HepG2 (cell line): ENCODE results near the gene SLC16A5. TPM values are rescaled to one million over a fixed set of nuclear protein-coding genes. Genes with fewer than 3 reads are reported as not detected.

Source experiments
- IRX3 ChIP-seq: sonication (generic); formaldehyde crosslinking; IDR thresholded peaks from 2 replicates; pipeline ENCODE4 v1.8.1; 2023; ENCODE audit warnings: mild to moderate bottlenecking, low read depth, missing genetic modification reagents, borderline replicate concordance
- ISX ChIP-seq: sonication (generic); formaldehyde crosslinking; conservative IDR thresholded peaks from 2 replicates; pipeline ENCODE4 v1.5.0; 2020; ENCODE audit warnings: missing genetic modification reagents
- RBM39 ChIP-seq: fragments of 200-400 bp; formaldehyde crosslinking; IDR thresholded peaks from one replicate; pipeline ENCODE4 v1.6.1; 2018; ENCODE audit warnings: antibody characterized with exemption, mild to moderate bottlenecking, low read depth, low read length; ENCODE audit not compliant: poor library complexity, severe bottlenecking
- ZNF12 ChIP-seq: sonication (generic); formaldehyde crosslinking; IDR thresholded peaks from 2 replicates; pipeline ENCODE4 v1.5.0; 2020; ENCODE audit warnings: missing genetic modification reagents
- ZNF354B ChIP-seq: sonication (generic); formaldehyde crosslinking; IDR thresholded peaks from 2 replicates; pipeline ENCODE4 v1.8.0; 2022; ENCODE audit warnings: mild to moderate bottlenecking, missing genetic modification reagents
- ZNF484 ChIP-seq: sonication (generic); formaldehyde crosslinking; IDR thresholded peaks from 2 replicates; pipeline ENCODE4 v1.5.1; 2020; ENCODE audit warnings: mild to moderate bottlenecking, low read depth, missing genetic modification reagents, borderline replicate concordance
- ZNF670 ChIP-seq: sonication (generic); formaldehyde crosslinking; IDR thresholded peaks from 2 replicates; pipeline ENCODE4 v1.8.0; 2022; ENCODE audit warnings: mild to moderate bottlenecking, missing genetic modification reagents, borderline replicate concordance
- ZNF737 ChIP-seq: sonication (generic); formaldehyde crosslinking; IDR thresholded peaks from 2 replicates; pipeline ENCODE4 v1.5.0; 2020; ENCODE audit warnings: missing genetic modification reagents, mild to moderate bottlenecking, borderline replicate concordance
- ZZZ3 ChIP-seq: sonication (generic); formaldehyde crosslinking; IDR thresholded peaks from 2 replicates; pipeline ENCODE4 v1.4.0; 2020; ENCODE audit warnings: missing genetic modification reagents, mild to moderate bottlenecking, borderline replicate concordance
- polyA plus RNA-seq, 8 experiments: library from polyadenylated mRNA; depleted of rRNA in 3 of 8; stranded (reverse) in 7 of 8; unstranded in 1 of 8; fragments of >200 nt; fragmentation: Illumina TruSeq in 4 of 8; extraction: Trizol in 4 of 8; gene quantifications; 2 replicates each; pipeline versions ENCODE4 v1.2.1 to v1.2.3, GENCODE V29; 2011 to 2016; ENCODE audit warnings: low read depth in 4 of 8, missing spikeins in 1 of 8, mixed read lengths in 1 of 8; ENCODE audit not compliant: insufficient read depth in 1 of 8
- total RNA-seq, 5 experiments: library from RNA; depleted of rRNA; stranded (reverse); fragments of >200 nt; fragmentation: Illumina TruSeq; extraction: Trizol; gene quantifications; 2 replicates each; pipeline ENCODE4 v1.2.3, GENCODE V29; 2016; ENCODE audit warnings: low read depth in 1 of 5
- TF ChIP-seq, protein P1 (sequence below): sonication (generic); formaldehyde crosslinking; IDR thresholded peaks from 2 replicates; pipeline ENCODE4 v1.4.0; 2020; ENCODE audit warnings: missing genetic modification reagents, borderline replicate concordance
- TF ChIP-seq, protein P2 (sequence below): IDR thresholded peaks from 2 replicates; pipeline ENCODE4 v1.6.1; 2016; ENCODE audit warnings: mild to moderate bottlenecking
- TF ChIP-seq, protein P3 (sequence below): IDR thresholded peaks from 2 replicates; pipeline ENCODE4 v1.4.0; 2020; ENCODE audit warnings: mild to moderate bottlenecking, missing genetic modification reagents
- TF ChIP-seq, protein P4 (sequence below): sonication (generic); formaldehyde crosslinking; IDR thresholded peaks from 2 replicates; pipeline ENCODE4 v1.5.0; 2020; ENCODE audit warnings: missing genetic modification reagents
- TF ChIP-seq, protein P5 (sequence below): sonication (generic); formaldehyde crosslinking; IDR thresholded peaks from 2 replicates; pipeline ENCODE4 v1.4.0; 2020; ENCODE audit warnings: mild to moderate bottlenecking, missing genetic modification reagents

The SLC16A5 gene
- total and polyA plus RNA-seq, 2 of the 13 experiments (the other 11 are each of a cell fraction or from before 2014, with no cell fraction given): 0.69 to 5.6 TPM

DNA sequence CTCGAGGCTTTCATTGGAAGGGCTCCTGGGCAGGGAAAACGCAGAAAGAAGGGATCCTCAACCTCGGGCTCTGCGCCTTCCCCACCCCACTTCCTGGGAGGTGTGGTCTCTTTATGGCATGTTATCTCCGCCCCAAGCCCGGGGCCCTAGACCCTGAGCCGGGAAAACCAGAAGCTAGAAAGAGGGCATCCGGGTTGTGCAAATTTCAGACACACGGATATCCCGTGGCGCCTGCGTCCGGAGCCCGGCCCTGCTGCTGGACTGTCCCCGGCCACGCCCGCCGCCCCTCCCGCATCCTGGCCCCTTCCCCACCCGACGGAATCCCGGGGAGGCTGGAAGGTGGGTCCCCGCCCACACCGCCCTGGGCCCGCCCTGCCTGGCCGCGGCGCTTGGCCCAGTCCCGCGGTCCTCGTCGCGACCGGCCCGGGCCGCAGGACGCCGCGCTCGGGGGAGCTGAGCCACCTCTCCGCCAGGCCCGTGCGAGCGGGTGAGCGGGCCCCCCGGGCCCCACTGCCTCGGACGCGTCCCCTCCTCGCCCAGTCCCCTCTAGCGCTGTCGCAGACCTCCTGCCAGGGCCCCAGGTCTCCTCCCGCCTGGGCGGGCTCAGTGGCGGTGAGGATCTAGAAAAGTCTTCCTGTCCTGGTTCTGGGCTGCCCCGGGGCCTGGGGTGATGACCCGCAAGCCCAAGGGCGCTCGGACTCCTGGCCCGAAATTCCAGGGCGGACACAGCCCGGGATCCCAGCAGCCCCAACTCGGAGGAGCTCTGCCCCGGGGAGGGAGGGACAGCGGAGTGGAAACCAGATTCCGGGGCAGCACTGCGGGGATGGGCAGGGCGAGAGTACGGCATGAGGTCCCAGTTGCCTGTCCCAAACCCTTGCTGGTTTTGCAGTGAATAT, at the start of gene SLC16A5 (continued):
- TF ChIP-seq, protein P1, sequence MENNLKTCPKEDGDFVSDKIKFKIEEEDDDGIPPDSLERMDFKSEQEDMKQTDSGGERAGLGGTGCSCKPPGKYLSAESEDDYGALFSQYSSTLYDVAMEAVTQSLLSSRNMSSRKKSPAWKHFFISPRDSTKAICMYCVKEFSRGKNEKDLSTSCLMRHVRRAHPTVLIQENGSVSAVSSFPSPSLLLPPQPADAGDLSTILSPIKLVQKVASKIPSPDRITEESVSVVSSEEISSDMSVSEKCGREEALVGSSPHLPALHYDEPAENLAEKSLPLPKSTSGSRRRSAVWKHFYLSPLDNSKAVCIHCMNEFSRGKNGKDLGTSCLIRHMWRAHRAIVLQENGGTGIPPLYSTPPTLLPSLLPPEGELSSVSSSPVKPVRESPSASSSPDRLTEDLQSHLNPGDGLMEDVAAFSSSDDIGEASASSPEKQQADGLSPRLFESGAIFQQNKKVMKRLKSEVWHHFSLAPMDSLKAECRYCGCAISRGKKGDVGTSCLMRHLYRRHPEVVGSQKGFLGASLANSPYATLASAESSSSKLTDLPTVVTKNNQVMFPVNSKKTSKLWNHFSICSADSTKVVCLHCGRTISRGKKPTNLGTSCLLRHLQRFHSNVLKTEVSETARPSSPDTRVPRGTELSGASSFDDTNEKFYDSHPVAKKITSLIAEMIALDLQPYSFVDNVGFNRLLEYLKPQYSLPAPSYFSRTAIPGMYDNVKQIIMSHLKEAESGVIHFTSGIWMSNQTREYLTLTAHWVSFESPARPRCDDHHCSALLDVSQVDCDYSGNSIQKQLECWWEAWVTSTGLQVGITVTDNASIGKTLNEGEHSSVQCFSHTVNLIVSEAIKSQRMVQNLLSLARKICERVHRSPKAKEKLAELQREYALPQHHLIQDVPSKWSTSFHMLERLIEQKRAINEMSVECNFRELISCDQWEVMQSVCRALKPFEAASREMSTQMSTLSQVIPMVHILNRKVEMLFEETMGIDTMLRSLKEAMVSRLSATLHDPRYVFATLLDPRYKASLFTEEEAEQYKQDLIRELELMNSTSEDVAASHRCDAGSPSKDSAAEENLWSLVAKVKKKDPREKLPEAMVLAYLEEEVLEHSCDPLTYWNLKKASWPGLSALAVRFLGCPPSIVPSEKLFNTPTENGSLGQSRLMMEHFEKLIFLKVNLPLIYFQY (CRISPR knock-in tag): peak; percentile 75; the same call in 1 of the 2 replicates
- TF ChIP-seq ZNF737 (CRISPR knock-in tag) (no peak), ISX (CRISPR knock-in tag) (no peak), RBM39 (peak; percentile 25), ZNF354B (CRISPR knock-in tag) (no peak), ZZZ3 (no peak; the same call in 1 of the 2 replicates), ZNF670 (CRISPR knock-in tag) (peak; percentile 27; the same call in 1 of the 2 replicates), IRX3 (CRISPR knock-in tag) (0 out of 2 replicates have a peak, but pooled peaks have one; percentile 36), ZNF12 (CRISPR knock-in tag) (no peak), ZNF484 (CRISPR knock-in tag) (no peak)
- TF ChIP-seq, protein P2, sequence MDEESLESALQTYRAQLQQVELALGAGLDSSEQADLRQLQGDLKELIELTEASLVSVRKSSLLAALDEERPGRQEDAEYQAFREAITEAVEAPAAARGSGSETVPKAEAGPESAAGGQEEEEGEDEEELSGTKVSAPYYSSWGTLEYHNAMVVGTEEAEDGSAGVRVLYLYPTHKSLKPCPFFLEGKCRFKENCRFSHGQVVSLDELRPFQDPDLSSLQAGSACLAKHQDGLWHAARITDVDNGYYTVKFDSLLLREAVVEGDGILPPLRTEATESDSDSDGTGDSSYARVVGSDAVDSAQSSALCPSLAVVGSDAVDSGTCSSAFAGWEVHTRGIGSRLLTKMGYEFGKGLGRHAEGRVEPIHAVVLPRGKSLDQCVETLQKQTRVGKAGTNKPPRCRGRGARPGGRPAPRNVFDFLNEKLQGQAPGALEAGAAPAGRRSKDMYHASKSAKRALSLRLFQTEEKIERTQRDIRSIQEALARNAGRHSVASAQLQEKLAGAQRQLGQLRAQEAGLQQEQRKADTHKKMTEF: peak; percentile 48; the same call in 1 of the 2 replicates
- TF ChIP-seq, protein P3, sequence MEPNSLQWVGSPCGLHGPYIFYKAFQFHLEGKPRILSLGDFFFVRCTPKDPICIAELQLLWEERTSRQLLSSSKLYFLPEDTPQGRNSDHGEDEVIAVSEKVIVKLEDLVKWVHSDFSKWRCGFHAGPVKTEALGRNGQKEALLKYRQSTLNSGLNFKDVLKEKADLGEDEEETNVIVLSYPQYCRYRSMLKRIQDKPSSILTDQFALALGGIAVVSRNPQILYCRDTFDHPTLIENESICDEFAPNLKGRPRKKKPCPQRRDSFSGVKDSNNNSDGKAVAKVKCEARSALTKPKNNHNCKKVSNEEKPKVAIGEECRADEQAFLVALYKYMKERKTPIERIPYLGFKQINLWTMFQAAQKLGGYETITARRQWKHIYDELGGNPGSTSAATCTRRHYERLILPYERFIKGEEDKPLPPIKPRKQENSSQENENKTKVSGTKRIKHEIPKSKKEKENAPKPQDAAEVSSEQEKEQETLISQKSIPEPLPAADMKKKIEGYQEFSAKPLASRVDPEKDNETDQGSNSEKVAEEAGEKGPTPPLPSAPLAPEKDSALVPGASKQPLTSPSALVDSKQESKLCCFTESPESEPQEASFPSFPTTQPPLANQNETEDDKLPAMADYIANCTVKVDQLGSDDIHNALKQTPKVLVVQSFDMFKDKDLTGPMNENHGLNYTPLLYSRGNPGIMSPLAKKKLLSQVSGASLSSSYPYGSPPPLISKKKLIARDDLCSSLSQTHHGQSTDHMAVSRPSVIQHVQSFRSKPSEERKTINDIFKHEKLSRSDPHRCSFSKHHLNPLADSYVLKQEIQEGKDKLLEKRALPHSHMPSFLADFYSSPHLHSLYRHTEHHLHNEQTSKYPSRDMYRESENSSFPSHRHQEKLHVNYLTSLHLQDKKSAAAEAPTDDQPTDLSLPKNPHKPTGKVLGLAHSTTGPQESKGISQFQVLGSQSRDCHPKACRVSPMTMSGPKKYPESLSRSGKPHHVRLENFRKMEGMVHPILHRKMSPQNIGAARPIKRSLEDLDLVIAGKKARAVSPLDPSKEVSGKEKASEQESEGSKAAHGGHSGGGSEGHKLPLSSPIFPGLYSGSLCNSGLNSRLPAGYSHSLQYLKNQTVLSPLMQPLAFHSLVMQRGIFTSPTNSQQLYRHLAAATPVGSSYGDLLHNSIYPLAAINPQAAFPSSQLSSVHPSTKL (CRISPR knock-in tag): peak; percentile 77; the same call in 1 of the 2 replicates
- TF ChIP-seq, protein P4, sequence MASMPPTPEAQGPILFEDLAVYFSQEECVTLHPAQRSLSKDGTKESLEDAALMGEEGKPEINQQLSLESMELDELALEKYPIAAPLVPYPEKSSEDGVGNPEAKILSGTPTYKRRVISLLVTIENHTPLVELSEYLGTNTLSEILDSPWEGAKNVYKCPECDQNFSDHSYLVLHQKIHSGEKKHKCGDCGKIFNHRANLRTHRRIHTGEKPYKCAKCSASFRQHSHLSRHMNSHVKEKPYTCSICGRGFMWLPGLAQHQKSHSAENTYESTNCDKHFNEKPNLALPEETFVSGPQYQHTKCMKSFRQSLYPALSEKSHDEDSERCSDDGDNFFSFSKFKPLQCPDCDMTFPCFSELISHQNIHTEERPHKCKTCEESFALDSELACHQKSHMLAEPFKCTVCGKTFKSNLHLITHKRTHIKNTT (CRISPR knock-in tag): no peak
- TF ChIP-seq, protein P5, sequence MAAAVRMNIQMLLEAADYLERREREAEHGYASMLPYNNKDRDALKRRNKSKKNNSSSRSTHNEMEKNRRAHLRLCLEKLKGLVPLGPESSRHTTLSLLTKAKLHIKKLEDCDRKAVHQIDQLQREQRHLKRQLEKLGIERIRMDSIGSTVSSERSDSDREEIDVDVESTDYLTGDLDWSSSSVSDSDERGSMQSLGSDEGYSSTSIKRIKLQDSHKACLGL (CRISPR knock-in tag): no peak
